ENCODE data around the gene KCNJ15. TPM values are rescaled to one million over a fixed set of nuclear protein-coding genes. Genes with fewer than 3 reads are reported as not detected.

The KCNJ15 gene
- total RNA-seq, 1 experiment from 2014 or later, result not detected

- no TSS peak for BruUV-seq (replicated peaks)
- intact Hi-C loops (cut with micrococcal nuclease; ENCODE audit: unreplicated experiment), result no loop called here
- no peak for DNase-seq
- no peak for TF ChIP-seq CTCF (IDR thresholded peaks at IDR 0.05; ENCODE audit: insufficient read depth in 1 of 2, low read depth in 1 of 2, low read length in 1 of 2, severe bottlenecking in 1 of 2, unreplicated experiment in 1 of 2)
- Histone ChIP-seq H3K9me3 (no peaks in the 10 kb centered on the region), H3K4me1 (no peaks in the 10 kb centered on the region), H3K36me3 (ENCODE audit: control insufficient read depth, insufficient read depth, low read length) (no peaks in the 10 kb centered on the region), H3K27me3 (replicated peaks; ENCODE audit: control insufficient read depth, insufficient read depth, low read length) (no peaks in the 10 kb centered on the region), H3K4me3 (ENCODE audit: low read depth, low read length) (no peak overlapping the region)
- H3K4me1 Mint-ChIP-seq (ENCODE audit: low read depth, unreplicated experiment), result no peaks in the 10 kb centered on the region
- H3K27me3 Mint-ChIP-seq (ENCODE audit: insufficient read depth, unreplicated experiment), result no peaks in the 10 kb centered on the region
- no peak overlapping the region for H3K4me3 Mint-ChIP-seq (ENCODE audit: unreplicated experiment)
- no peaks in the 10 kb centered on the region for H3K9me3 Mint-ChIP-seq (ENCODE audit: unreplicated experiment)
- ChIA-PET CTCF (no interaction called here), POLR2A (no interaction called here)
- H3K27ac Mint-ChIP-seq (ENCODE audit: unreplicated experiment), result no peak overlapping the region
- H3K36me3 Mint-ChIP-seq (ENCODE audit: insufficient read depth, unreplicated experiment), result no peaks in the 10 kb centered on the region
Observed at GRCh38 chr21:38325216-38325615, 68.4 kb downstream of the KCNJ15 start.

- no peaks in the 10 kb centered on the region for H3K27me3 Mint-ChIP-seq (ENCODE audit: insufficient read depth, unreplicated experiment)
- Histone ChIP-seq H3K4me1 (no peaks in the 10 kb centered on the region), H3K27me3 (replicated peaks; ENCODE audit: control insufficient read depth, insufficient read depth, low read length) (no peaks in the 10 kb centered on the region), H3K4me3 (ENCODE audit: low read depth, low read length) (no peak overlapping the region), H3K36me3 (ENCODE audit: control insufficient read depth, insufficient read depth, low read length) (no peaks in the 10 kb centered on the region), H3K9me3 (no peaks in the 10 kb centered on the region)
- H3K9me3 Mint-ChIP-seq (ENCODE audit: unreplicated experiment), result no peaks in the 10 kb centered on the region
- no peak overlapping the region for H3K4me3 Mint-ChIP-seq (ENCODE audit: unreplicated experiment)
- no peak for DNase-seq
- no peaks in the 10 kb centered on the region for H3K4me1 Mint-ChIP-seq (ENCODE audit: low read depth, unreplicated experiment)
- BruUV-seq (replicated peaks), result no TSS peak
- H3K27ac Mint-ChIP-seq (ENCODE audit: unreplicated experiment), result no peak overlapping the region
- H3K36me3 Mint-ChIP-seq (ENCODE audit: insufficient read depth, unreplicated experiment), result no peaks in the 10 kb centered on the region
- intact Hi-C loops (cut with micrococcal nuclease; ENCODE audit: unreplicated experiment), result no loop called here
- no peak for TF ChIP-seq CTCF (IDR thresholded peaks at IDR 0.05; ENCODE audit: insufficient read depth in 1 of 2, low read depth in 1 of 2, low read length in 1 of 2, severe bottlenecking in 1 of 2, unreplicated experiment in 1 of 2)
- POLR2A ChIA-PET, result no interaction called here
- CTCF ChIA-PET, result no interaction called here
Observed at GRCh38 chr21:38325731-38326420, 69.1 kb downstream of the KCNJ15 start.

GRCh38 chr21:38326429-38326828 lies 69.6 kb downstream of the KCNJ15 start:
- no peak for TF ChIP-seq CTCF (IDR thresholded peaks at IDR 0.05; ENCODE audit: insufficient read depth in 1 of 2, low read depth in 1 of 2, low read length in 1 of 2, severe bottlenecking in 1 of 2, unreplicated experiment in 1 of 2)
- Mint-ChIP-seq H3K9me3 (ENCODE audit: unreplicated experiment) (no peaks in the 10 kb centered on the region), H3K27ac (ENCODE audit: unreplicated experiment) (no peak overlapping the region), H3K27me3 (ENCODE audit: insufficient read depth, unreplicated experiment) (no peaks in the 10 kb centered on the region), H3K4me1 (ENCODE audit: low read depth, unreplicated experiment) (no peaks in the 10 kb centered on the region), H3K36me3 (ENCODE audit: insufficient read depth, unreplicated experiment) (no peaks in the 10 kb centered on the region), H3K4me3 (ENCODE audit: unreplicated experiment) (no peak overlapping the region)
- ChIA-PET POLR2A (no interaction called here), CTCF (no interaction called here)
- Histone ChIP-seq H3K9me3 (no peaks in the 10 kb centered on the region), H3K4me3 (ENCODE audit: low read depth, low read length) (no peak overlapping the region), H3K36me3 (ENCODE audit: control insufficient read depth, insufficient read depth, low read length) (no peaks in the 10 kb centered on the region), H3K4me1 (no peaks in the 10 kb centered on the region), H3K27me3 (replicated peaks; ENCODE audit: control insufficient read depth, insufficient read depth, low read length) (no peaks in the 10 kb centered on the region)
- intact Hi-C loops (cut with micrococcal nuclease; ENCODE audit: unreplicated experiment), result no loop called here
- no TSS peak for BruUV-seq (replicated peaks)
- DNase-seq, result no peak
